ENCODE measurements around the gene NEGR1. TPM values are rescaled to one million over a fixed set of nuclear protein-coding genes. Genes with fewer than 3 reads are reported as not detected.

The NEGR1 gene
- total RNA-seq, 1 experiment from 2014 or later, result 19.2 TPM

DNA sequence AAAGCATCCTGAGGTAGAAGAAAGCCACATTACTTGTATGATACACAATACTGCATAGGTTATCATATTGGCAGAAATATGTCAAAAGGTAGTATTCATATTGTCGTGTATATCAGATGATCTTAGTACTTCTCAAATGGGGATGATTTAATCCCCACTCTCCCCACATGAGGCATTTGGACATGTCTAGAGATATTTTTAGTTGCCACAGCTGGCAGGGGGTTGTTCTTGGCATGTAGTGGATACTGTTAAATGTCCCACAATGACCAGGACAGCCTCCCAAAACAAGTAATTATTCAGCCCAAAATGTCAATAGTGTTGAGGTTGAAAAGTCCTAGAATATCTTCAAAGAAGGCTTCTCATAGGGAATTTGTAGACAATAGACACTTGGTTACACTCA lies 162.8 kb downstream of the NEGR1 start:
- no peak for DNase-seq
- TF ChIP-seq, protein P1, sequence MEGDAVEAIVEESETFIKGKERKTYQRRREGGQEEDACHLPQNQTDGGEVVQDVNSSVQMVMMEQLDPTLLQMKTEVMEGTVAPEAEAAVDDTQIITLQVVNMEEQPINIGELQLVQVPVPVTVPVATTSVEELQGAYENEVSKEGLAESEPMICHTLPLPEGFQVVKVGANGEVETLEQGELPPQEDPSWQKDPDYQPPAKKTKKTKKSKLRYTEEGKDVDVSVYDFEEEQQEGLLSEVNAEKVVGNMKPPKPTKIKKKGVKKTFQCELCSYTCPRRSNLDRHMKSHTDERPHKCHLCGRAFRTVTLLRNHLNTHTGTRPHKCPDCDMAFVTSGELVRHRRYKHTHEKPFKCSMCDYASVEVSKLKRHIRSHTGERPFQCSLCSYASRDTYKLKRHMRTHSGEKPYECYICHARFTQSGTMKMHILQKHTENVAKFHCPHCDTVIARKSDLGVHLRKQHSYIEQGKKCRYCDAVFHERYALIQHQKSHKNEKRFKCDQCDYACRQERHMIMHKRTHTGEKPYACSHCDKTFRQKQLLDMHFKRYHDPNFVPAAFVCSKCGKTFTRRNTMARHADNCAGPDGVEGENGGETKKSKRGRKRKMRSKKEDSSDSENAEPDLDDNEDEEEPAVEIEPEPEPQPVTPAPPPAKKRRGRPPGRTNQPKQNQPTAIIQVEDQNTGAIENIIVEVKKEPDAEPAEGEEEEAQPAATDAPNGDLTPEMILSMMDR (IDR thresholded peaks at IDR 0.05; ENCODE audit: unreplicated experiment), result no peak
- Mint-ChIP-seq H3K9me3 (ENCODE audit: low read depth, unreplicated experiment) (no peaks in the 10 kb centered on the region), H3K4me3 (ENCODE audit: low read depth, unreplicated experiment) (no peak overlapping the region), H3K36me3 (ENCODE audit: insufficient read depth, unreplicated experiment) (no peaks in the 10 kb centered on the region), H3K27me3 (ENCODE audit: unreplicated experiment) (no peaks in the 10 kb centered on the region), H3K27ac (ENCODE audit: unreplicated experiment) (no peak overlapping the region), H3K4me1 (ENCODE audit: low read depth, unreplicated experiment) (no peaks in the 10 kb centered on the region)
- no TSS peak for BruUV-seq (replicated peaks)
- intact Hi-C loops (cut with micrococcal nuclease; ENCODE audit: unreplicated experiment), result no loop called here
- CTCF ChIA-PET, result no interaction called here

DNA sequence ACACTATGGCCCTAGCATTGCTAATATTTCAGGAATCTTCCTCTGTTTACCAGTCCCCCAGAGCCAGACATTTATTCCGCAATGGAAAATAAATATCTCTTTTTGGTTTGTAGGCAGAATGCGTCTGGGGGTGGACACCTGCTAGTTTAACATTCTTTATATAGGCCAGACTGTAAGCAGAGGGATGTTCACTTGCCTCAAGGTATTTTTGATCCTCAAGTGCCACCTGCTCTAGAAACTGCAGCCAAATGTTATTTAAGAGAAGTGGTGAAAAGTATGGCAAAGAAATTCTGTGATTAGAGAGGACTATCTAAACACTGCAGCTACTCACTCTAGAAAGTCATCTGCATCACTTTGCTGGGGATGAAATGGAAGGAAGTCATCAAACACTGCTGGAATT lies 164.7 kb downstream of the NEGR1 start:
- no peaks in the 10 kb centered on the region for H3K4me1 Mint-ChIP-seq (ENCODE audit: low read depth, unreplicated experiment)
- no peaks in the 10 kb centered on the region for H3K36me3 Mint-ChIP-seq (ENCODE audit: insufficient read depth, unreplicated experiment)
- no peak overlapping the region for H3K27ac Mint-ChIP-seq (ENCODE audit: unreplicated experiment)
- H3K4me3 Mint-ChIP-seq (ENCODE audit: low read depth, unreplicated experiment), result no peak overlapping the region
- no peaks in the 10 kb centered on the region for H3K27me3 Mint-ChIP-seq (ENCODE audit: unreplicated experiment)
- DNase-seq, result no peak
- CTCF ChIA-PET, result no interaction called here
- TF ChIP-seq, protein P1 (IDR thresholded peaks at IDR 0.05; ENCODE audit: unreplicated experiment), result no peak
- intact Hi-C loops (cut with micrococcal nuclease; ENCODE audit: unreplicated experiment), result no loop called here
- BruUV-seq (replicated peaks), result no TSS peak
- H3K9me3 Mint-ChIP-seq (ENCODE audit: low read depth, unreplicated experiment), result no peaks in the 10 kb centered on the region

DNA sequence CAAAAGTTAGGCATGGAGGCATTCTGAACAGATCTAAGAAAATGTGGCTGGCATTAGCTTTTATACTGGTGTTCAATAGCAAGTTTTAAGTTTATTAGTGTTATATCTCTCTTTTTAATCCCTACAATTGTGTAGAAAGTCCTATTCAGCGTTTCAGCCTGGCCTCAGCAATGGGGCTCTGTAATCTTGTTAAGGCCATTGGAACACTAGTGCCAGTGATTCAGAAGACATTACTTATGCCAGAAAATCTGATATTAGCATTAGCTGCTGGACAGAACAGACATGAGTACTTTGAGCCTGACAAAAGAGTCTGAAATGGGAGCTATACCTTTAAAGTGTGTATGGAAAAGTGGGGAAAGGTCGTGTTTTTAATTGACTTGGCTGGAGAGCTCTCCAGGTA lies 167.0 kb downstream of the NEGR1 start:
- H3K4me3 Mint-ChIP-seq (ENCODE audit: low read depth, unreplicated experiment), result no peak overlapping the region
- no peaks in the 10 kb centered on the region for H3K36me3 Mint-ChIP-seq (ENCODE audit: insufficient read depth, unreplicated experiment)
- no TSS peak for BruUV-seq (replicated peaks)
- no peaks in the 10 kb centered on the region for H3K27me3 Mint-ChIP-seq (ENCODE audit: unreplicated experiment)
- H3K27ac Mint-ChIP-seq (ENCODE audit: unreplicated experiment), result no peak overlapping the region
- H3K4me1 Mint-ChIP-seq (ENCODE audit: low read depth, unreplicated experiment), result no peaks in the 10 kb centered on the region
- intact Hi-C loops (cut with micrococcal nuclease; ENCODE audit: unreplicated experiment), result no loop called here
- CTCF ChIA-PET, result no interaction called here
- DNase-seq, result no peak
- TF ChIP-seq, protein P1 (IDR thresholded peaks at IDR 0.05; ENCODE audit: unreplicated experiment), result no peak
- H3K9me3 Mint-ChIP-seq (ENCODE audit: low read depth, unreplicated experiment), result no peaks in the 10 kb centered on the region

DNA sequence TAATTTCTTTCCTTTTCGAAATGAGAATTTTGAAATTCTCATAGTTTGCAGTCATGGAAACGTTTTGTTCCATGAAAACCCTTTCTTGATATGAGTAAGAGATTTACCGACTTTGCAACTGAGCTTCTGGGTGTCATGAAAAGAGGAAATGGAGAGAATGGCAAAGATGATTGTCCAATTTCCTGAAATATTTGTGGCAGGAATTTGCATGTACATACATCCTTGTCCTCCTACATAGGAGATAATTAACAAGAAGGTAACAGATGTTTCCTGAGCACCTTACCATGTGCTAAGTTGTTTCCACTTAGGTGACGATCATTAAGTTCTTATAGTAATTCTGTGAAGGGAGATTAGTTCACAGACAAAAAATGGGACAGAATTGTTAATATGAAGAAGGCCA lies 170.7 kb downstream of the NEGR1 start:
- TF ChIP-seq, protein P1 (IDR thresholded peaks at IDR 0.05; ENCODE audit: unreplicated experiment), result no peak
- no peak for DNase-seq
- H3K27ac Mint-ChIP-seq (ENCODE audit: unreplicated experiment), result no peak overlapping the region
- H3K9me3 Mint-ChIP-seq (ENCODE audit: low read depth, unreplicated experiment), result no peaks in the 10 kb centered on the region
- H3K27me3 Mint-ChIP-seq (ENCODE audit: unreplicated experiment), result no peaks in the 10 kb centered on the region
- intact Hi-C loops (cut with micrococcal nuclease; ENCODE audit: unreplicated experiment), result no loop called here
- H3K36me3 Mint-ChIP-seq (ENCODE audit: insufficient read depth, unreplicated experiment), result no peaks in the 10 kb centered on the region
- peaks cover 15% of the 10 kb centered on the region for H3K4me1 Mint-ChIP-seq (ENCODE audit: low read depth, unreplicated experiment)
- BruUV-seq (replicated peaks), result no TSS peak
- CTCF ChIA-PET, result interaction anchor here (0.5 kb wide), 1 partner anchor 25 kb away, joined by 3 read pairs; no protein-coding TSS in a partner anchor
- H3K4me3 Mint-ChIP-seq (ENCODE audit: low read depth, unreplicated experiment), result no peak overlapping the region

All from Calu3 (cell line).